H9 (cell line): ENCODE measurements around the gene N4BP2. TPM values are rescaled to one million over a fixed set of nuclear protein-coding genes. Genes with fewer than 3 reads are reported as not detected.

Experiments used
- DNase-seq: peaks from one replicate; pipeline ENCODE4 v3.0.0-alpha.2; 2017
- H2AFZ ChIP-seq: one replicate; pipeline ENCODE4 v1.6.1; 2013; ENCODE audit warnings: mild to moderate bottlenecking, low read length, control low read depth, moderate library complexity
- H2AK5ac ChIP-seq: 2 replicates; pipeline ENCODE4 v1.6.1; 2013; ENCODE audit warnings: low read length, control low read depth, mixed read lengths; ENCODE audit not compliant: insufficient read length
- H2BK120ac ChIP-seq: one replicate; pipeline ENCODE4 v1.6.1; 2013; ENCODE audit warnings: low read depth, mild to moderate bottlenecking, low read length, control low read depth, inconsistent platforms; ENCODE audit not compliant: poor library complexity, severe bottlenecking
- H2BK12ac ChIP-seq: 2 replicates; pipeline ENCODE4 v1.6.1; 2013; ENCODE audit warnings: low read length, control low read depth, mixed read lengths, low read depth; ENCODE audit not compliant: insufficient read length
- H2BK15ac ChIP-seq: 2 replicates; pipeline ENCODE4 v1.6.1; 2013; ENCODE audit warnings: low read depth, low read length, control low read depth
- H2BK20ac ChIP-seq: one replicate; pipeline ENCODE4 v1.6.1; 2013; ENCODE audit warnings: low read depth, mild to moderate bottlenecking, low read length, control low read depth, inconsistent platforms; ENCODE audit not compliant: poor library complexity, severe bottlenecking
- H2BK5ac ChIP-seq: 2 replicates; pipeline ENCODE4 v1.6.1; 2013; ENCODE audit warnings: low read length, control low read depth, mixed read lengths; ENCODE audit not compliant: insufficient read length
- H3K14ac ChIP-seq: 2 replicates; pipeline ENCODE4 v1.6.1; 2013; ENCODE audit warnings: low read length, control low read depth; ENCODE audit not compliant: insufficient read depth
- H3K18ac ChIP-seq: 2 replicates; pipeline ENCODE4 v1.6.1; 2013; ENCODE audit warnings: low read depth, mild to moderate bottlenecking, mixed read lengths, low read length, control low read depth; ENCODE audit not compliant: insufficient read length
- H3K23ac ChIP-seq: 2 replicates; pipeline ENCODE4 v1.6.1; 2013; ENCODE audit warnings: low read length, control low read depth, mixed read lengths, low read depth; ENCODE audit not compliant: insufficient read length
- H3K23me2 ChIP-seq: 2 replicates; pipeline ENCODE4 v1.6.1; 2013; ENCODE audit warnings: low read depth, mild to moderate bottlenecking, mixed read lengths, low read length, control low read depth; ENCODE audit not compliant: insufficient read length, poor library complexity, severe bottlenecking
- H3K27ac ChIP-seq: 2 replicates; pipeline ENCODE4 v1.5.1; 2013; ENCODE audit warnings: low read length, control low read depth, mixed read lengths, low read depth; ENCODE audit not compliant: insufficient read length
- H3K27me3 ChIP-seq: 2 replicates; pipeline ENCODE4 v1.6.1; 2013; ENCODE audit warnings: low read length, control low read depth, inconsistent platforms; ENCODE audit not compliant: insufficient read depth
- H3K4ac ChIP-seq: 2 replicates; pipeline ENCODE4 v1.6.1; 2013; ENCODE audit warnings: low read depth, mild to moderate bottlenecking, control low read depth, inconsistent platforms, low read length, moderate library complexity
- H3K4me1 ChIP-seq: 2 replicates; pipeline ENCODE4 v1.6.1; 2013; ENCODE audit warnings: low read length, control low read depth, inconsistent platforms; ENCODE audit not compliant: insufficient read depth
- H3K4me2 ChIP-seq: 2 replicates; pipeline ENCODE4 v1.6.1; 2013; ENCODE audit warnings: low read length, control low read depth, mixed read lengths; ENCODE audit not compliant: insufficient read length, insufficient read depth
- H3K56ac ChIP-seq: 2 replicates; pipeline ENCODE4 v1.6.1; 2013; ENCODE audit warnings: low read depth, mild to moderate bottlenecking, mixed read lengths, low read length, control low read depth; ENCODE audit not compliant: insufficient read length
- H3K79me1 ChIP-seq: 2 replicates; pipeline ENCODE4 v1.6.1; 2013; ENCODE audit warnings: low read depth, mild to moderate bottlenecking, moderate library complexity, low read length, control low read depth, inconsistent platforms; ENCODE audit not compliant: insufficient read depth, poor library complexity, severe bottlenecking
- H3K79me2 ChIP-seq: 2 replicates; pipeline ENCODE4 v1.6.1; 2013; ENCODE audit warnings: low read length, control low read depth, inconsistent platforms; ENCODE audit not compliant: insufficient read depth
- H3K9ac ChIP-seq: 2 replicates; pipeline ENCODE4 v1.6.1; 2013; ENCODE audit warnings: low read length, control low read depth, mixed read lengths; ENCODE audit not compliant: insufficient read length; ENCODE audit errors: extremely low read depth
- H3K9me3 ChIP-seq: one replicate; pipeline ENCODE4 v1.6.1; 2013; ENCODE audit warnings: low read depth, low read length, inconsistent platforms; ENCODE audit not compliant: control insufficient read depth
- H3T11ph ChIP-seq: one replicate; pipeline ENCODE4 v1.6.1; 2013; ENCODE audit warnings: mild to moderate bottlenecking, low read length, control low read depth, inconsistent platforms
- H4K20me1 ChIP-seq: one replicate; pipeline ENCODE4 v1.6.1; 2013; ENCODE audit not compliant: control insufficient read depth, insufficient read length, insufficient read depth
- H4K5ac ChIP-seq: 2 replicates; pipeline ENCODE4 v1.6.1; 2013; ENCODE audit warnings: low read depth, mild to moderate bottlenecking, mixed read lengths, low read length, control low read depth; ENCODE audit not compliant: insufficient read length
- H4K8ac ChIP-seq: replicated peaks from 2 replicates; pipeline ENCODE4 v1.6.1; 2013; ENCODE audit warnings: low read length, control low read depth, mixed read lengths, low read depth; ENCODE audit not compliant: insufficient read length
- H4K91ac ChIP-seq: 2 replicates; pipeline ENCODE4 v1.6.1; 2013; ENCODE audit warnings: low read depth, mild to moderate bottlenecking, moderate library complexity, mixed read lengths, low read length, control low read depth; ENCODE audit not compliant: insufficient read length
- H3K27ac Mint-ChIP-seq, 3 experiments: 2 replicates in 2 of 3; 3 replicates in 1 of 3; pipeline ENCODE4 v1.8.0; 2020 to 2021; ENCODE audit warnings: mixed read lengths in 3 of 3, mild to moderate bottlenecking in 1 of 3, moderate library complexity in 1 of 3
- H3K27me3 Mint-ChIP-seq: 2 replicates; pipeline ENCODE4 v1.8.0; 2021; ENCODE audit warnings: low read depth, mild to moderate bottlenecking, moderate library complexity, mixed read lengths
- H3K36me3 Mint-ChIP-seq, 3 experiments: 2 replicates in 2 of 3; 3 replicates in 1 of 3; pipeline ENCODE4 v1.8.0; 2020 to 2021; ENCODE audit warnings: low read depth in 3 of 3, mixed read lengths in 3 of 3; ENCODE audit not compliant: insufficient read depth in 1 of 3
- H3K4me1 Mint-ChIP-seq, 2 experiments: 2 replicates each; pipeline ENCODE4 v1.8.0; 2020; ENCODE audit warnings: mixed read lengths in 2 of 2
- H3K4me3 Mint-ChIP-seq, 2 experiments: 2 replicates in 1 of 2; 3 replicates in 1 of 2; pipeline ENCODE4 v1.8.0; 2020 to 2021; ENCODE audit warnings: mild to moderate bottlenecking in 2 of 2, mixed read lengths in 2 of 2, moderate library complexity in 1 of 2
- H3K9me3 Mint-ChIP-seq, 2 experiments: 2 replicates in 1 of 2; 3 replicates in 1 of 2; pipeline ENCODE4 v1.8.0; 2020; ENCODE audit warnings: mild to moderate bottlenecking in 2 of 2, mixed read lengths in 2 of 2, moderate library complexity in 1 of 2
- CTCF ChIP-seq: fragments of 200-600 bp; sonication (generic); conservative IDR thresholded peaks from 3 replicates; pipeline ENCODE4 v1.8.0; 2021; ENCODE audit warnings: antibody characterized with exemption, mild to moderate bottlenecking
- WGBS: extraction: QIAGEN DNeasy Blood & Tissue Kit; methylation state at CpG from one replicate; pipeline ENCODE4 v1.1.7; 2013; ENCODE audit warnings: missing lambda C conversion rate, low lambda C conversion rate, mixed read lengths; ENCODE audit not compliant: insufficient read length; ENCODE audit errors: extremely low coverage; 5-methylcytosine and 5-hydroxymethylcytosine counted together
- total RNA-seq: library from RNA; stranded (reverse); gene quantifications from 2 replicates; pipeline ENCODE4 v1.2.1, GENCODE V29; 2021

Gene N4BP2
- total RNA-seq, 1 experiment from 2014 or later = 35.0 TPM

DNA sequence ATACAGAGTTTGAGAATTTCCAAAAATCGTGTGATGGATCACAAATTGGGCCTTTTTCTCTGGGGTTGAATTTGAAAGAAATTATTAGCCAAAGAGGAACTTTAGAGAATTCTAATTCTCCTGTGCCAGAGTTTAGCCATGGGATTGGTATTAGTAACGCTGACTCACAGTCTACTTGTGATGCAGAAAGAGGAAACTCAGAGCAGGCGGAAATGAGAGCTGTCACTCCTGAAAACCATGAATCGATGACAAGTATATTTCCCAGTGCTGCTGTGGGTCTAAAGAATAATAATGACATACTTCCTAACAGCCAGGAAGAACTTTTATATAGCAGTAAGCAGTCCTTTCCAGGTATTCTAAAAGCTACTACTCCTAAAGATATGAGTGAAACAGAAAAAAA, 64.9 kb downstream of the N4BP2 start:
- Mint-ChIP-seq H3K4me3 (no peak overlapping the region), H3K9me3 (no peaks in the 10 kb centered on the region), H3K36me3 (peaks cover 16 to 45% (median 38%) of the 10 kb centered on the region in 3 experiments), H3K27ac (peak overlapping the region in 2 of 3 experiments; percentile 26 to 76; a peak in 2 of 7 replicates), H3K27me3 (no peaks in the 10 kb centered on the region), H3K4me1 (peaks cover 31 to 33% of the 10 kb centered on the region in 2 experiments)
- Histone ChIP-seq H4K20me1 (no peaks in the 10 kb centered on the region), H3K14ac (no peak overlapping the region), H2BK20ac (no peak overlapping the region), H2BK15ac (no peak overlapping the region), H3K18ac (no peak overlapping the region), H2BK12ac (no peak overlapping the region), H2BK120ac (no peak overlapping the region), H4K5ac (no peak overlapping the region), H2AK5ac (no peak overlapping the region), H3K4me1 (peaks cover 4% of the 10 kb centered on the region), H3K79me1 (no peaks in the 10 kb centered on the region), H4K91ac (no peak overlapping the region), H3K4ac (no peak overlapping the region), H3T11ph (no peak overlapping the region), H3K27me3 (no peaks in the 10 kb centered on the region), H2AFZ (no peak overlapping the region), H3K9me3 (no peaks in the 10 kb centered on the region), H3K27ac (peak overlapping the region; percentile 46), H3K23me2 (no peaks in the 10 kb centered on the region), H2BK5ac (no peak overlapping the region), H3K23ac (no peak overlapping the region), H3K56ac (no peak overlapping the region), H3K79me2 (no peaks in the 10 kb centered on the region), H3K9ac (no peak overlapping the region), H3K4me2 (no peak overlapping the region), H4K8ac (no peak overlapping the region)
- WGBS = no CpG with 5 or more reads among the region's 4 CpGs
- TF ChIP-seq CTCF = no peak
- no peak for DNase-seq
